HUES6 (cell line): ENCODE data around the gene DOCK11.
"Not testable (repeated sequence)": the region's sequence is repeated elsewhere in the genome, so short reads cannot be mapped to it uniquely, and the experiment has no call there.

Experiments used
- H3K27ac ChIP-seq: 2 replicates; pipeline ENCODE4 v1.7.0; 2013; ENCODE audit warnings: low read depth, mild to moderate bottlenecking, low read length, inconsistent platforms
- H3K27me3 ChIP-seq: 2 replicates; pipeline ENCODE4 v1.6.1; 2013; ENCODE audit warnings: low read length; ENCODE audit not compliant: control insufficient read depth, insufficient read depth
- H3K36me3 ChIP-seq: 2 replicates; pipeline ENCODE4 v1.6.1; 2013; ENCODE audit warnings: low read length; ENCODE audit not compliant: control insufficient read depth, insufficient read depth
- H3K4me1 ChIP-seq: 2 replicates; pipeline ENCODE4 v1.6.1; 2013; ENCODE audit warnings: low read length; ENCODE audit not compliant: control insufficient read depth, insufficient read depth
- H3K4me3 ChIP-seq: 2 replicates; pipeline ENCODE4 v1.5.1; 2013; ENCODE audit warnings: low read depth, low read length
- H3K9ac ChIP-seq: one replicate; pipeline ENCODE4 v1.6.1; 2013; ENCODE audit warnings: mild to moderate bottlenecking, low read length
- H3K9me3 ChIP-seq: 2 replicates; pipeline ENCODE4 v1.6.1; 2013; ENCODE audit warnings: low read depth, low read length; ENCODE audit not compliant: control insufficient read depth, insufficient read depth

DOCK11 gene

DNA sequence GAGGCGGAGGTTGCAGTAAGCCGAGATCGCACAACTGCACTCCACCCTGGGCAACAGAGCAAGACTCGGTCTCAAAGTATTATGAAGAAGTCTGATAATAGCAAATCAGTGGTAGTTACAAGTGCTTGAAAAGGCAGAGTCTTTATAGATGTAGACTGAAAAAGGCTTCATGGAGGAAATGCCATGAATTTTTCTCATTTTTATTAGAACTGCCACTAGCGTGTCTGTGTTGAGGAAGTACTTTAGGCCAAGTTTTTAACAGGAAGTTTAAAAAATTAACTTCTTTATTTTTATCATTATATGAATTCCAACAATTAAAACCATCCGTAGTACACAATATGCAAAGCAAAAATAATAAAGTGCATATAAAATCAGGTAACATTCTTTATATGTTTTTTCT, 199.0 kb downstream of the DOCK11 start:
- Histone ChIP-seq H3K4me3 (no peak overlapping the region), H3K9me3 (no peaks in the 10 kb centered on the region), H3K36me3 (no peaks in the 10 kb centered on the region), H3K27me3 (no peaks in the 10 kb centered on the region; the same call in 1 of the 2 replicates), H3K9ac (no peak overlapping the region), H3K4me1 (no peaks in the 10 kb centered on the region), H3K27ac (no peak overlapping the region)

DNA sequence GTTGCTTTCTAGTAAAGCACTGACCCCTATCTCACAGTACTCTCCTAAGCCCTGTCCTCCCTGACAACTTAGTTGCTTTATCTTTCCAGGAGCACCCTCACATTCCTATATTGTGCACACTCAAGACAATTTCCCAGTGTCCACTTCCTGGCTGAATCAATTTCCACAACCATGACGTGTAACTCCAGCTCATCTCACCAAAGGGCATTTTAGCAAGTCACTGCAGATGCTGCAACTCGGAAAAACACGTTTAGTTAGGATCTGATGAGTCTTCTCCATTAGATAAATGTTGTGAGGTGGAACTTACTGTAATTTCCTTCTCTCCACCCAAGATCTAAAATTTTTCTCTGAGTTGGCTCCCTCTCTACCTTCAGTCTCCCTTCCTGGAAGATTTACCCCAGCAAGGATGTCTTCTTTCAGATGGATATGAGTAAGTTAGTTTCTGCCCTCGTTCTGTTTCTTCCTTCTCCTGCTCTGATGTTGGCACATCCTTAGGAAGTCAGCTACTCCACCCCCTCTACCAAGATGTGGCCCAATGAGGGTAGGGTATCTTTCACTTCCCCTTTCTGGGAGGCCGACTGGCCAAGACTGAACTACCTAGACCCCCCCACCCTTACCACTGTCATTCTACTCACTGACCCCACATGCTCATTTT, 203.0 kb downstream of the DOCK11 start:
- no peaks in the 10 kb centered on the region for H3K4me1 ChIP-seq
- no peak overlapping the region for H3K9ac ChIP-seq

DNA sequence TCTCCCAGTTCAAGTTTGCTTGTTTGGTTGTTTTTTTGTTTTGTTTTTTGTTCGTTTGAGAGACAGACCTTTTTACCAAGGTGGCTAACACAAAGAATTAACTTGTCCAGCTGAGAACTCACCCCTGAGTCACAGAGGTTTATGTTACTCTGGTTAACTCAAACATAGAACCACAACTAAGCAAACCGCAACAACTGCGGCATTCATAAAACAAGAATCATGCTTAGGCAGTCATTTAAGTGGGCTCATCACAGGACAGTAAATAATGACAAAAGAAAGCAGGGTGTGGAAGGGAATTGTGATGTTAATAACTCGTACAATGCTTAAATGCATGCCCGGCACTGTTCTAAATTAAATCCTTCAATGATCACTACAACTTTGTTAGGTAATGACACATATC, 207.1 kb downstream of the DOCK11 start:
- H3K27ac ChIP-seq, result no peak overlapping the region
- no peak overlapping the region for H3K4me3 ChIP-seq
- H3K9ac ChIP-seq, result no peak overlapping the region
- no peaks in the 10 kb centered on the region for H3K4me1 ChIP-seq
- H3K9me3 ChIP-seq, result no peaks in the 10 kb centered on the region
- H3K27me3 ChIP-seq, result peaks cover 2% of the 10 kb centered on the region
- no peaks in the 10 kb centered on the region for H3K36me3 ChIP-seq

More for the DNA sequence above, 203.0 kb downstream of the DOCK11 start:
- Histone ChIP-seq H3K27ac (no peak overlapping the region), H3K27me3 (no peaks in the 10 kb centered on the region; the same call in 1 of the 2 replicates), H3K9me3 (no peaks in the 10 kb centered on the region), H3K4me3 (no peak overlapping the region), H3K36me3 (no peaks in the 10 kb centered on the region)

DNA sequence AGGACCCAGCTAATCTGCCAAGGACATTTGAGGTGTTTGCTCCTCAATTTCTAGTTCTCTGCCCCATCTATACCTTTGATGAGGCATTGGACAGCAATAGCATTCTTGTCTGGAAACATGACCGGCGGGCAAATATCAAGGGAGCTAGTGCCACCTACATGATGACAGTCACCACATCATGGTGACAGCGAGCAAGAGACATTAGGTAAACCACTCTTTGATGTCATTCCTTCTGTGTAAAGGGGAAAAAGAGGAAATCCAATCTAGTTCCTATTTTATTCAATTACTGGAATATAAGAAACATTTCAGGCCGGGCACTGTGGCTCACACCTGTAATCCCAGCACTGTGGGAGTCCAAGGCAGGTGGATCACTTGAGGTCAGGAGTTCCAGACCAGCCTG, 211.1 kb downstream of the DOCK11 start:
- Histone ChIP-seq H3K4me3 (no peak overlapping the region), H3K36me3 (no peaks in the 10 kb centered on the region), H3K9me3 (no peaks in the 10 kb centered on the region), H3K9ac (no peak overlapping the region), H3K27me3 (peaks cover 2% of the 10 kb centered on the region; the same call in 1 of the 2 replicates), H3K27ac (no peak overlapping the region), H3K4me1 (no peaks in the 10 kb centered on the region)

DNA sequence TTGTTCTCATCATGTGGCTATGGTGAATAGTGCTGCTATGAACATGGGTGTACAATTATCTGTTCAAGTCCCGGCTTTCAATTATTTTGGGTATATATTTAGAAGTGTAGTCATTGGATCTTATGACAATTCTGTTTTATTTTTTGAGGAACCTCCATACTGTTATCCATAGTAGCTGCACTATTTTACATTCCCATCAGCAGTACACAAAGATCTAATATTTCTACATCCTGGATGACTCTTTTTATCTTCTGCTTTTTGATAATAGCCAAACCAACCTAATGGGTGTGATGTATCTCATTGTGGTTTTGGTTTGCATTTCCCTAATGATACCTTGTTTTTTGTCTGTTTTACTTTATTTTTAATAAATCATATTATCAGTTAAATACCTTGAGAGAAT, 218.9 kb downstream of the DOCK11 start:
- Histone ChIP-seq H3K4me1 (no peaks in the 10 kb centered on the region; the same call in 1 of the 2 replicates), H3K27me3 (peaks cover 5% of the 10 kb centered on the region; the same call in 1 of the 2 replicates), H3K4me3 (no peak overlapping the region), H3K36me3 (no peaks in the 10 kb centered on the region), H3K9ac (no peak overlapping the region), H3K9me3 (no peaks in the 10 kb centered on the region), H3K27ac (no peak overlapping the region)

DNA sequence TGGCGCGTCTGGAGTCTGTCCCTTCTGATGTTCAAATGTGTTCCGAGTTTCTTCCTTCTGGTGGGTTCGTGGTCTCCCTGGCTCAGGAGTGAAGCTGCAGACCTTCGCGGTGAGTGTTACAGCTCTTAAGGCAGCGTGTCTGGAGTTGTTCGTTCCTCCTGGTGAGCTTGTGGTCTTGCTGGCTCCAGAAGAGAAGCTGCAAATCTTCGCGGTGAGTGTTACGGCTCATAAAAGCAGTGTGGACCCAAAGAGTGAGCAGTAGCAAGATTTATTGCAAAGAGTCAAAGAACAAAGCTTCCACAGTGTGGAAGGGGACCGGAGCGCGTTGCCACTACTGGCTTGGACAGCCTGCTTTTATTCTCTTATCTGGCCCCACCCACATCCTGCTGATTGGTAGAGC, 220.3 kb downstream of the DOCK11 start:
- not testable (repeated sequence) for H3K9me3 ChIP-seq, H3K27me3 ChIP-seq, H3K27ac ChIP-seq, H3K4me3 ChIP-seq, H3K36me3 ChIP-seq, H3K9ac ChIP-seq
- peaks cover 11% of the 10 kb centered on the region for H3K4me1 ChIP-seq

DNA sequence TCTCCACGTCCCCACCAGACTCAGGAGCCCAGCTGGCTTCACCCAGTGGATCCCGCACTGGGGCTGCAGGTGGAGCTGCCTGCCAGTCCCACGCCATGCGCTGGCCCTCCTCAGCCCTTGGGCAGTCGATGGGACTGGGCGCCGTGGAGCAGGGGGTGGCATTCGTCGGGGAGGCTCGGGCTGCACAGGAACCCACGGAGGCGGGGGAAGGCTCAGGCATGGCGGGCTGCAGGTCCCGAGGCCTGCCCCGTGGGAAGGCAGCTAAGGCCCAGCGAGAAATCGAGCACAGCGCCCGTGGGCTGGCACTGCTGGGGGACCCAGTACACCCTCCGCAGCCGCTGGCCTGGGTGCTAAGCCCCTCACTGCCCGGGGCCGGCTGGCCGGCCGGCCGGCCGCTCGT, 221.2 kb downstream of the DOCK11 start:
- H3K36me3 ChIP-seq, result not testable (repeated sequence)
- H3K4me1 ChIP-seq, result peaks cover 14% of the 10 kb centered on the region

DNA sequence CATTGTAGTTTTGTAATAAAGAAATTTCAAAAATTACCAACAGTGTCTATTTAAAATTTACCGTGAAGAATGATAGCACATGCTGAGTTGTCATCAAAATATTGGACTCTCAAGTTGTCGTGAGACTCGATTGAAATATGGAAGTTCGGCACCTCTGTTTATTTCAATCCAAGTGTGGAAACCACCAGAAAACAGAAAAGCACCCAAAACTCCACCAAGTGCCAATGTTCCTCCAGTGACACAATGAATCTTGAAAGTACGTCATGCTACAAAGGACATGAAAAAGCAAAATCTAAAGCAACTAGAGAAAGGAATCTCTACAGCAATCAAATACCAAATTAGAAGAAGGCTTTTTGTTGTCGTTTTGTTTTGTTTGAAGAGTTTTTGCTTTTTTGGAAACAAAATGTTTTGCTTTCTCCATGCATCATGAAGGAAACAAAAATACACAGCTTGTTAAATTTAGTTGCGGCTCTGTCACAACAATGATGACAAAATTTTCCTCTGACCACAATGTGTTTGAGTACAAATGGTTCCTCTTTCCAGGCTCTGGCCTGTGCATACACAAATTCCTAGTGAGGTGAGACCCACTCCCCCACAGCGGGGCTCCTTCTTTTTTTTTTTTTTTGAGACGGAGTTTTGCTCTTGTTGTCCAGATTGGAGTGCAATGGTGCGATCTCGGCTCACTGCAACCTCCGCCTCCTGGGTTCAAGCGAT, 222.2 kb downstream of the DOCK11 start:
- H3K36me3 ChIP-seq, result no peaks in the 10 kb centered on the region
- no peaks in the 10 kb centered on the region for H3K9me3 ChIP-seq
- H3K27ac ChIP-seq, result no peak overlapping the region

More for the DNA sequence above, 221.2 kb downstream of the DOCK11 start:
- not testable (repeated sequence) for H3K9me3 ChIP-seq, H3K4me3 ChIP-seq, H3K9ac ChIP-seq, H3K27ac ChIP-seq
- H3K27me3 ChIP-seq, result peaks cover 17% of the 10 kb centered on the region

DNA sequence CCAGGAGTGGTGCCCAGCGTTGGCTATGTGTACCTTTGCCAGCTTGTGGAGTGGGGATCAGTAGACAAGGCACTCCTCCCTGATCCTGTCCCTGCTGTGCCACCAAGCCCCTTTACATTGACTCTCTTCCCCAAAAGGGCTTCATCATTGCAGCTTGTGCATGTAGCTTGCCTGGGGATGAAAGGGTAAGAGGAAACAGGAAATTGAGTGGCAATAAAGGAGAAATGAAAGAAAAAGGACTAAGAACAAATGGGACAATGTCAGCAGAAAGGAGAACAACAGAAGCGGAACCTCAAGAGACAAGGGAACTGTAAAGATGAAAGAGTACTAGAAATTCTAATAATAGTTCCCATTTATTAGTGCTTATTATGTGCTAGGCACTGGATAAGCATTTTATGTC, 223.1 kb downstream of the DOCK11 start:
- H3K4me3 ChIP-seq, result no peak overlapping the region
- no peaks in the 10 kb centered on the region for H3K36me3 ChIP-seq
- no peak overlapping the region for H3K9ac ChIP-seq
- H3K27ac ChIP-seq, result no peak overlapping the region
- peaks cover 15% of the 10 kb centered on the region for H3K4me1 ChIP-seq
- no peaks in the 10 kb centered on the region for H3K9me3 ChIP-seq
- peaks cover 31% of the 10 kb centered on the region for H3K27me3 ChIP-seq

More for the DNA sequence above, 222.2 kb downstream of the DOCK11 start:
- H3K27me3 ChIP-seq, result peaks cover 22% of the 10 kb centered on the region
- H3K4me3 ChIP-seq, result no peak overlapping the region
- H3K4me1 ChIP-seq, result peaks cover 14% of the 10 kb centered on the region
- H3K9ac ChIP-seq, result no peak overlapping the region

DNA sequence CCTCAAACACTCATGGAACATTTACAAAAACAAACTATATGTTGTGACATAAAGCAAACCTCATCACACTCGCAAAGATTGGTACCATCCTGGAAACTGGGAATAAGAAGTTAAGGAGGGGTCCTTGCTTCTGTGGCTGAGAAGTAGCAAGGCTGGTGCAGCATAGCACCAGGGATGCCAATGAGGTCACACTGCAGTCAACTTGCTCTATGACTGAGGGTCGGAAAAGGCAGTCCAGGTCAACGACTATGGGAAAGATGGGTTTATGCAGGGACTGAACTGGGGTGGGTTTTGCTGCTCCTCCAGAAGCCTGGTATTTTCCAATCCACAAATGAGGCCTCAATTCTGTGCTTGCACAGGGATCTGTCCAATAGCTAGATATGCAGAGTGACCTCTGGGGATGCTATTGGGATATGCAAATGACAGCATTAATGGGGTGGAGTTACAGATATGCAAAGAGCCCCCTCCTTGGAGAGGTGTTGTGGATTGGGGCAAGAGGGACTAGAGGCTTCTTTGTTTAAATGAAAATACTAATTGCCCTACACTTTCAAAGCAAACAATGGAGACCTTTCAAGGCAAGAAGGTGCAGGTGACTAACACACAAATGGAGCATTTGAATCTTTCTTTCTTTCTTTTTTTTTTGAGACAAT, 224.6 kb downstream of the DOCK11 start:
- Histone ChIP-seq H3K4me1 (peaks cover 28% of the 10 kb centered on the region), H3K9me3 (no peaks in the 10 kb centered on the region), H3K4me3 (no peak overlapping the region), H3K9ac (no peak overlapping the region), H3K27ac (no peak overlapping the region), H3K36me3 (no peaks in the 10 kb centered on the region), H3K27me3 (peaks cover 38% of the 10 kb centered on the region)

DNA sequence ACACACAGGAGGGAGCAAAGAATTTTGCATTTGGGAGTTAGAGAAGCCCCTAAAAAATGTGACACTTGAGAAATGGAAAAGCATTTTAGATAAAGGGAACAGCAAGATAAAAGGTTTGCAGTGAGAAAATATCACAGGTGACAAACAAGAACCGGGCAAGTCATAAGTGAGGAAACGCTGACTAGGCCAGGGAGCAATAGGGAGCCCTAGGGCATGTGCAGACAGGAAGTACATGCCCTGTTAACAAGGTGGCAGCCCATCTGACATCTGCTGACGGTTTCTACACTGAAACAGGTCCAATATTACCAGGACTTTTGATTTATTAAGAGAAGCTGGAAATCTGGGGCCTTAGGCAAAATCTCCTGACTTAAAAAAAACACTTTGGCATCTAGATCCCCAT, 227.8 kb downstream of the DOCK11 start:
- Histone ChIP-seq H3K9me3 (no peaks in the 10 kb centered on the region), H3K27ac (no peak overlapping the region), H3K36me3 (no peaks in the 10 kb centered on the region), H3K4me1 (peaks cover 47% of the 10 kb centered on the region), H3K9ac (no peak overlapping the region), H3K27me3 (peaks cover 53% of the 10 kb centered on the region), H3K4me3 (no peak overlapping the region)
